Choroid plexus epithelial cell (primary cell): Measurements from ENCODE around the gene PLXNA3.

ENCODE experiments used
- DNase-seq: peaks from one replicate; pipeline ENCODE4 v3.0.0-alpha.2; 2010; ENCODE audit warnings: low read depth
- H3K4me3 ChIP-seq: 2 replicates; pipeline ENCODE4 v1.5.1; 2011; ENCODE audit warnings: low read depth, mild to moderate bottlenecking, control low read depth, low read length, moderate library complexity
- CTCF ChIP-seq: conservative IDR thresholded peaks from 2 replicates; pipeline ENCODE4 v1.5.1; 2011; ENCODE audit warnings: low read depth, mild to moderate bottlenecking, control low read depth, inconsistent platforms, low read length, moderate library complexity

The PLXNA3 gene

GRCh38 chrX:154470434-154470833 is 12.4 kb downstream of the PLXNA3 start:
- DNase-seq = no peak
- TF ChIP-seq CTCF = no peak
- no peak overlapping the region for H3K4me3 ChIP-seq

- DNase-seq = no peak
- H3K4me3 ChIP-seq = no peak overlapping the region
- TF ChIP-seq CTCF = no peak
These were observed 13.0 kb downstream of the PLXNA3 start for GRCh38 chrX:154470914-154471568.

- no peak overlapping the region for H3K4me3 ChIP-seq
- no peak for DNase-seq
- no peak for TF ChIP-seq CTCF
These were observed 14.0 kb downstream of the PLXNA3 start for GRCh38 chrX:154471839-154472684.

- TF ChIP-seq CTCF = no peak
- H3K4me3 ChIP-seq = no peak overlapping the region
- no peak for DNase-seq
These were observed 14.9 kb downstream of the PLXNA3 start for GRCh38 chrX:154472685-154473632.

GRCh38 chrX:154473683-154474082 is 15.6 kb downstream of the PLXNA3 start:
- H3K4me3 ChIP-seq = no peak overlapping the region
- no peak for DNase-seq
- no peak for TF ChIP-seq CTCF

GRCh38 chrX:154476821-154477220 is 18.7 kb downstream of the PLXNA3 start:
- DNase-seq = no peak
- no peak overlapping the region for H3K4me3 ChIP-seq
- no peak for TF ChIP-seq CTCF
